HepG2 (cell line): ENCODE data around the gene ABHD2. TPM values are rescaled to one million over a fixed set of nuclear protein-coding genes. Genes with fewer than 3 reads are reported as not detected.

ENCODE experiments used
- ASH2L ChIP-seq: fragments of 300-600, 200-600 bp; sonication (generic); IDR thresholded peaks from 2 replicates; pipeline ENCODE4 v1.7.0; 2017; ENCODE audit warnings: low read depth, mild to moderate bottlenecking, moderate library complexity, mixed read lengths, low read length; ENCODE audit not compliant: insufficient read length
- CEBPG ChIP-seq: IDR thresholded peaks from 2 replicates; pipeline ENCODE4 v1.6.1; 2016
- ERF ChIP-seq: IDR thresholded peaks from 2 replicates; pipeline ENCODE4 v1.6.1; 2018; ENCODE audit warnings: missing biosample characterization, missing genetic modification reagents
- GABPB1 ChIP-seq: IDR thresholded peaks from 2 replicates; pipeline ENCODE4 v1.6.1; 2016; ENCODE audit warnings: mild to moderate bottlenecking, missing genetic modification reagents, moderate library complexity, missing compliant biosample characterization
- HNF4A ChIP-seq: sonication (generic); formaldehyde crosslinking; IDR thresholded peaks from 2 replicates; pipeline ENCODE4 v1.4.0; 2020; ENCODE audit warnings: missing genetic modification reagents
- HNRNPK ChIP-seq: fragments of 200-400 bp; formaldehyde crosslinking; IDR thresholded peaks from 2 replicates; pipeline ENCODE4 v1.6.1; 2018; ENCODE audit warnings: low read length, low read depth, moderate library complexity, mild to moderate bottlenecking; ENCODE audit not compliant: poor library complexity, severe bottlenecking
- KAT2B ChIP-seq: fragments of 150-350 bp; IDR thresholded peaks from 2 replicates; pipeline ENCODE4 v1.6.1; 2014; ENCODE audit warnings: low read depth, low read length, borderline replicate concordance
- KAT7 ChIP-seq: IDR thresholded peaks from 2 replicates; pipeline ENCODE4 v1.6.1; 2018; ENCODE audit warnings: borderline replicate concordance, missing compliant biosample characterization
- KDM5A ChIP-seq: fragments of 200-600 bp; sonication (generic); IDR thresholded peaks from 2 replicates; pipeline ENCODE4 v1.7.0; 2018; ENCODE audit warnings: antibody characterized with exemption, mild to moderate bottlenecking, low read length, borderline replicate concordance
- KLF15 ChIP-seq: sonication (generic); formaldehyde crosslinking; IDR thresholded peaks from 2 replicates; pipeline ENCODE4 v1.8.1; 2023; ENCODE audit warnings: borderline replicate concordance, mild to moderate bottlenecking, inconsistent platforms, missing genetic modification reagents, mixed read lengths
- MAZ ChIP-seq, 2 experiments: sonication (generic) in 1 of 2; formaldehyde crosslinking in 1 of 2; IDR thresholded peaks; 2 replicates each; pipeline versions ENCODE4 v1.5.0 to v1.6.1; 2012 to 2020; ENCODE audit warnings: low read depth in 2 of 2, mild to moderate bottlenecking in 2 of 2, borderline replicate concordance in 1 of 2, improper control_type of control experiment in 1 of 2, low read length in 1 of 2, missing genetic modification reagents in 1 of 2, moderate library complexity in 1 of 2
- SATB2 ChIP-seq: sonication (generic); formaldehyde crosslinking; IDR thresholded peaks from 2 replicates; pipeline ENCODE4 v1.5.0; 2020; ENCODE audit warnings: missing genetic modification reagents
- SIN3A ChIP-seq: IDR thresholded peaks from 2 replicates; pipeline ENCODE4 v1.6.1; 2011; ENCODE audit warnings: low read depth, mild to moderate bottlenecking, control low read depth, low read length, borderline replicate concordance
- TBX3 ChIP-seq: fragments of 450-650 bp; IDR thresholded peaks from 2 replicates; pipeline ENCODE4 v1.6.1; 2017; ENCODE audit warnings: antibody characterized with exemption, mild to moderate bottlenecking, inconsistent platforms, borderline replicate concordance
- ZNF326 ChIP-seq: sonication (generic); formaldehyde crosslinking; IDR thresholded peaks from 2 replicates; pipeline ENCODE4 v1.4.0; 2020; ENCODE audit warnings: missing genetic modification reagents, borderline replicate concordance
- ZNF33A ChIP-seq: sonication (generic); formaldehyde crosslinking; IDR thresholded peaks from 2 replicates; pipeline ENCODE4 v1.5.1; 2020; ENCODE audit warnings: missing genetic modification reagents, mild to moderate bottlenecking, moderate library complexity, borderline replicate concordance
- ZNF788 ChIP-seq: sonication (generic); formaldehyde crosslinking; IDR thresholded peaks from 2 replicates; pipeline ENCODE4 v1.5.0; 2020; ENCODE audit warnings: mild to moderate bottlenecking, missing genetic modification reagents, borderline replicate concordance
- polyA plus RNA-seq, 8 experiments: library from polyadenylated mRNA; depleted of rRNA in 3 of 8; stranded (reverse) in 7 of 8; unstranded in 1 of 8; fragments of >200 nt; fragmentation: Illumina TruSeq in 4 of 8; extraction: Trizol in 4 of 8; gene quantifications; 2 replicates each; pipeline versions ENCODE4 v1.2.1 to v1.2.3, GENCODE V29; 2011 to 2016; ENCODE audit warnings: low read depth in 4 of 8, missing spikeins in 1 of 8, mixed read lengths in 1 of 8; ENCODE audit not compliant: insufficient read depth in 1 of 8
- total RNA-seq, 5 experiments: library from RNA; depleted of rRNA; stranded (reverse); fragments of >200 nt; fragmentation: Illumina TruSeq; extraction: Trizol; gene quantifications; 2 replicates each; pipeline ENCODE4 v1.2.3, GENCODE V29; 2016; ENCODE audit warnings: low read depth in 1 of 5
- TF ChIP-seq, protein P1 (sequence below): sonication (generic); formaldehyde crosslinking; IDR thresholded peaks from 2 replicates; pipeline ENCODE4 v1.4.0; 2020; ENCODE audit warnings: mild to moderate bottlenecking, missing genetic modification reagents
- TF ChIP-seq, protein P2 (sequence below): sonication (generic); formaldehyde crosslinking; IDR thresholded peaks from 2 replicates; pipeline ENCODE4 v1.5.0; 2020; ENCODE audit warnings: mild to moderate bottlenecking, missing genetic modification reagents
- TF ChIP-seq, protein P3 (sequence below): sonication (generic); formaldehyde crosslinking; IDR thresholded peaks from 2 replicates; pipeline ENCODE4 v1.4.0; 2020; ENCODE audit warnings: low read depth, mild to moderate bottlenecking, missing genetic modification reagents
- TF ChIP-seq, protein P4 (sequence below): sonication (generic); formaldehyde crosslinking; IDR thresholded peaks from 2 replicates; pipeline ENCODE4 v1.8.0; 2022; ENCODE audit warnings: missing genetic modification reagents, mild to moderate bottlenecking, inconsistent platforms, borderline replicate concordance
- TF ChIP-seq, protein P5 (sequence below): sonication (generic); formaldehyde crosslinking; IDR thresholded peaks from 2 replicates; pipeline ENCODE4 v1.5.0; 2020; ENCODE audit warnings: mild to moderate bottlenecking, missing genetic modification reagents

The ABHD2 gene
- total and polyA plus RNA-seq, 2 of the 13 experiments (the other 11 are each of a cell fraction or from before 2014, with no cell fraction given) = 14.8 to 22.4 TPM

DNA sequence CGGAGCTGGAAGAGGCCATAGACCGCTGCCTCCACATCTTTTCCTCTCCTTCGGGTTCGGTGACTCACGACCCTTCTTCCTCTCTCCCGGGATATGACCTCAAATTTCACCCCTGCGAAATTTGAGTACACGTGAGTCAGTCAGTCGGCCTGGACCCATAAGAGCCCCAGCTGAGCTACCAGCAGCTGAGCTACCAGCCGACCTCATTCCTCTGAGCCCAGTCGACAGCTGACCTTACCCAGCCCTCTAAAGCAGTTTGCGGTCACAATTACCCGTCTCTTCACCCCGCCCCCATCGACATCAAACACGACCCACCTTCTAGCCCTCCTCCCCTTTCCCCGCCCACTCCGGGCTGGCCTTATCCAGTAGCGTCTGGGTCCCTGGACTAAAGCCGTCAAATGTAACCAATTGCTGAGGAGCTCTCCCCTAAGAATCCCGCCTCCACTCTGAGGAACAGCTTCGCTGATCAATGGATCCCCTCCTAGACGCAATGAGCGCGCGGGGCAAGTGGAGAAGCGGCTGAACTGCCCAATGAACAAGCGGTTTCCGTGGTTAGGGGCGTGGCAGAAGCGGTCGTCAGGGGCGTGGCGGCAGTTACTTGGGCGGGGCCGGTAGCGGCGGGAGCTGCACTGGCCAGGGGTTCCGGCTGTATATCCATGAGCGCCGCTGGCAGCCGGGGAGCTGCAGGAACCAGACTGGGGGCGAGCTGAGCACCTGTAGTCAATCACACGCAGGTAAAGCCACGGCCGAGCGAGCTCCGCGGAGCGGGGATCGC lies at the start of gene ABHD2 (continued):
- TF ChIP-seq, protein P1, sequence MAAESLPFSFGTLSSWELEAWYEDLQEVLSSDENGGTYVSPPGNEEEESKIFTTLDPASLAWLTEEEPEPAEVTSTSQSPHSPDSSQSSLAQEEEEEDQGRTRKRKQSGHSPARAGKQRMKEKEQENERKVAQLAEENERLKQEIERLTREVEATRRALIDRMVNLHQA (CRISPR knock-in tag) = no peak
- TF ChIP-seq KAT2B (no peak), ZNF326 (CRISPR knock-in tag) (no peak), ZNF788 (CRISPR knock-in tag) (no peak; the same call in 1 of the 2 replicates), KAT7 (peak; percentile 30; the same call in 1 of the 2 replicates), SATB2 (no peak), TBX3 (peak; percentile 66; the same call in 1 of the 2 replicates), MAZ (IDR thresholded peaks at IDR 0.05; ENCODE audit: borderline replicate concordance, low read depth, low read length) (peak; percentile 76), MAZ (CRISPR knock-in tag; IDR thresholded peaks at IDR 0.05; ENCODE audit: low read depth) (peak; percentile 5; the same call in 1 of the 2 replicates), ASH2L (no peak), HNRNPK (no peak), GABPB1 (CRISPR knock-in tag) (peak; percentile 75; the same call in 1 of the 2 replicates), ZNF33A (CRISPR knock-in tag) (no peak), KLF15 (CRISPR knock-in tag) (no peak), ERF (CRISPR knock-in tag) (peak; percentile 10; the same call in 1 of the 2 replicates), SIN3A (peak; percentile 76; the same call in 1 of the 2 replicates), HNF4A (peak; percentile 34; the same call in 1 of the 2 replicates), CEBPG (no peak), KDM5A (no peak)
- TF ChIP-seq, protein P2, sequence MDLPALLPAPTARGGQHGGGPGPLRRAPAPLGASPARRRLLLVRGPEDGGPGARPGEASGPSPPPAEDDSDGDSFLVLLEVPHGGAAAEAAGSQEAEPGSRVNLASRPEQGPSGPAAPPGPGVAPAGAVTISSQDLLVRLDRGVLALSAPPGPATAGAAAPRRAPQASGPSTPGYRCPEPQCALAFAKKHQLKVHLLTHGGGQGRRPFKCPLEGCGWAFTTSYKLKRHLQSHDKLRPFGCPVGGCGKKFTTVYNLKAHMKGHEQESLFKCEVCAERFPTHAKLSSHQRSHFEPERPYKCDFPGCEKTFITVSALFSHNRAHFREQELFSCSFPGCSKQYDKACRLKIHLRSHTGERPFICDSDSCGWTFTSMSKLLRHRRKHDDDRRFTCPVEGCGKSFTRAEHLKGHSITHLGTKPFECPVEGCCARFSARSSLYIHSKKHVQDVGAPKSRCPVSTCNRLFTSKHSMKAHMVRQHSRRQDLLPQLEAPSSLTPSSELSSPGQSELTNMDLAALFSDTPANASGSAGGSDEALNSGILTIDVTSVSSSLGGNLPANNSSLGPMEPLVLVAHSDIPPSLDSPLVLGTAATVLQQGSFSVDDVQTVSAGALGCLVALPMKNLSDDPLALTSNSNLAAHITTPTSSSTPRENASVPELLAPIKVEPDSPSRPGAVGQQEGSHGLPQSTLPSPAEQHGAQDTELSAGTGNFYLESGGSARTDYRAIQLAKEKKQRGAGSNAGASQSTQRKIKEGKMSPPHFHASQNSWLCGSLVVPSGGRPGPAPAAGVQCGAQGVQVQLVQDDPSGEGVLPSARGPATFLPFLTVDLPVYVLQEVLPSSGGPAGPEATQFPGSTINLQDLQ (CRISPR knock-in tag) = no peak
- TF ChIP-seq, protein P3, sequence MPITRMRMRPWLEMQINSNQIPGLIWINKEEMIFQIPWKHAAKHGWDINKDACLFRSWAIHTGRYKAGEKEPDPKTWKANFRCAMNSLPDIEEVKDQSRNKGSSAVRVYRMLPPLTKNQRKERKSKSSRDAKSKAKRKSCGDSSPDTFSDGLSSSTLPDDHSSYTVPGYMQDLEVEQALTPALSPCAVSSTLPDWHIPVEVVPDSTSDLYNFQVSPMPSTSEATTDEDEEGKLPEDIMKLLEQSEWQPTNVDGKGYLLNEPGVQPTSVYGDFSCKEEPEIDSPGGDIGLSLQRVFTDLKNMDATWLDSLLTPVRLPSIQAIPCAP (CRISPR knock-in tag) = no peak
- TF ChIP-seq, protein P4, sequence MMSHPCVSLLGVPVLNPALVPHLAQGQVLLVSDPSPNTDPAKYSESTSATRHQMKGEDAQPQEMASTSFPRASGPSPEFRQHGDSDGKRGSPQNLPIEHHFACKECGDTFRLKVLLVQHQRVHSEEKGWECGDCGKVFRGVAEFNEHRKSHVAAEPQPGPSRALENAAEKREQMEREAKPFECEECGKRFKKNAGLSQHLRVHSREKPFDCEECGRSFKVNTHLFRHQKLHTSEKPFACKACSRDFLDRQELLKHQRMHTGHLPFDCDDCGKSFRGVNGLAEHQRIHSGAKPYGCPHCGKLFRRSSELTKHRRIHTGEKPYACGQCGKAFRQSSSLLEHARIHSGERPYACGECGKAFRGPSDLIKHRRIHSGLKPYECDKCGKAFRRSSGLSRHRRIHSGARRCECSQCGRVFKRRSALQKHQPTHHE (CRISPR knock-in tag) = no peak
- TF ChIP-seq, protein P5, sequence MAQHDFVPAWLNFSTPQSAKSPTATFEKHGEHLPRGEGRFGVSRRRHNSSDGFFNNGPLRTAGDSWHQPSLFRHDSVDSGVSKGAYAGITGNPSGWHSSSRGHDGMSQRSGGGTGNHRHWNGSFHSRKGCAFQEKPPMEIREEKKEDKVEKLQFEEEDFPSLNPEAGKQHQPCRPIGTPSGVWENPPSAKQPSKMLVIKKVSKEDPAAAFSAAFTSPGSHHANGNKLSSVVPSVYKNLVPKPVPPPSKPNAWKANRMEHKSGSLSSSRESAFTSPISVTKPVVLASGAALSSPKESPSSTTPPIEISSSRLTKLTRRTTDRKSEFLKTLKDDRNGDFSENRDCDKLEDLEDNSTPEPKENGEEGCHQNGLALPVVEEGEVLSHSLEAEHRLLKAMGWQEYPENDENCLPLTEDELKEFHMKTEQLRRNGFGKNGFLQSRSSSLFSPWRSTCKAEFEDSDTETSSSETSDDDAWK = no peak
